GM18519 (cell line): ENCODE results near the gene EVI5.
"Not testable (repeated sequence)": the region's sequence is repeated elsewhere in the genome, so short reads cannot be mapped to it uniquely, and the experiment has no call there.

Experiments
- ATAC-seq: cut with Tn5 transposase; IDR thresholded peaks from one replicate; pipeline ENCODE4 v1.9.1; 2021; ENCODE audit warnings: mild to moderate bottlenecking, moderate library complexity; ENCODE audit not compliant: unreplicated experiment, low FRiP score

The EVI5 gene

DNA sequence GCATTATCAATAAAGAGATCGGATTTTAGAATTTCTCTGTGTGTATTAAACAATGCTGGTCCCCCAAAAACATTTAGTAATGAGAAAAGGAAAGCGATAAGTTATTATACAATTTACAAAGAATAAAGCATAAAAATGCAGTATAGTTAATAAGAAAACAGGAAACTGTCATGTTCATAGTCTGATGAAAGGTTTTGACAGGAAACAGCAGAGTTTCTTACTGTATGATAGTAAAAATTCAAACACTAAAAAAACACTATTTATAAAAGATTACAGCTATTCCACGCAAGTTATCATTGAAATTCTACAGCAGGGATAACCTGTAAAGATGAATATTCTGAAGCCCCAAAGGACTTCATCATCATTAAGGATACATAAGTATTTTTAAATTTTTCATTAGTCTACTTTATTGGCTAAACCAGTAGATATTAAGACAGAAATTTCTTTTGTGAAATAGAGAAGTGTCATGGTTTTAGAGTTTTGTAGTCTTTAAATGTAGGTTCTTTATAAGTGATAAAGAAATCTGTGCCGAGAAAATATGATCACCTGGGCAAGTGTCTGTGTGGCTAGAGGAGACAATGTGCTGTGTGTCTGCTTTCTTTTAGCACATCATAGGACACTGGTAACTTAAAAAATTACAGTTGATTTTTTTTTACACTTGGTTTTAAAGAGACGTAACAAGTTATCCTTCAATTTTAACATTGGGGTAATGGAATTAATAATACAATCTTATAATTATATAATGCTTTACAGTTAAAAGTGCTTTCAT lies 248.5 kb downstream of the EVI5 start:
- ATAC-seq: peak; percentile 12

DNA sequence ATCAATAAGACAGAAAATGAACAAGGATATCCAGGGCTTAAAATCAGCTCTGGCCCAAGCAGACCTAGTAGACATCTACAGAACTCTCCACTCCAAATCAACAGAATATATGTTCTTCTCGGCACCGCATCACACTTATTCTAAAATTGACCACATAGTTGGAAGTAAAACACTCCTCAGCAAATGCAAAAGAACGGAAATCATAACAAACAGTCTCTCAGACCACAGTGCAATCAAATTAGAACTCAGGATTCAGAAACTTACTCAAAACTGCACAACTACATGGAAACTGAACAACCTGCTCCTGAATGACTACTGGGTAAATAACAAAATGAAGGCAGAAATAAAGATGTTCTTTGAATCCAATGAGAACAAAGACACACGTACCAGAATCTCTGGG lies 252.5 kb downstream of the EVI5 start:
- not testable (repeated sequence) for ATAC-seq

DNA sequence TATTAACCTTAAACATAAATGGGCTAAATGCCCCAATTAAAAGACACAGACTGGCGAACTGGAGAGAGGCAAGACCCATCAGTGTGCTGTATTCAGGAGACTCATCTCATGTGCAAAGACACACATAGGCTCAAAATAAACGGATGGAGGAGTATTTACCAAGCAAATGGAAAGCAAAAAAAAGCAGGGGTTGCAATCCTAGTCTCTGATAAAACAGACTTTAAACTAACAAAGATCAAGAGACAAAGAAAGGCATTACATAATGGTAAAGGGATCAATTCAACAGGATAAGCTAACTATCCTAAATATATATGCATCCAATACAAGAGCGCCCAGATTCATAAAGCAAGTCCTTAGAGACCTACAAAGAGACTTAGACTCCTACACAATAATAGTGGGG lies 253.0 kb downstream of the EVI5 start:
- not testable (repeated sequence) for ATAC-seq

DNA sequence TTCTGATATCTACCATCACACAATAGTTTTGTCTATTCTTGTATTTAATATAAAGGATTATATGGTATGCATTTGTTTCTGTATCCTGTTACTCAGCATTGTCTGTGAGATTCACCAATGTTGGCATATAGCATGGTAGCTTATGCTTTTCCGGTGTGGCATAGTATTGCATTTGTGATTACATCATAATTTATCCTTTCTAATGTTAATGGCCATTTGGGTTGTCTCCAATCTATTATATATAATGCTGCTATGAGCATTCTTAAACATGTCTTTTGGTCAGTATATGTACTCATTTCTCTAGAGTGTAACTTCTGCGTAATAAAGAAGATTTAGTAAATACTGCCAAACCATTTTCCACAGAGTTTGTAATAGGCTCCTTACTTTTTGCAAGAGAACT lies 257.2 kb downstream of the EVI5 start:
- ATAC-seq: no peak

DNA sequence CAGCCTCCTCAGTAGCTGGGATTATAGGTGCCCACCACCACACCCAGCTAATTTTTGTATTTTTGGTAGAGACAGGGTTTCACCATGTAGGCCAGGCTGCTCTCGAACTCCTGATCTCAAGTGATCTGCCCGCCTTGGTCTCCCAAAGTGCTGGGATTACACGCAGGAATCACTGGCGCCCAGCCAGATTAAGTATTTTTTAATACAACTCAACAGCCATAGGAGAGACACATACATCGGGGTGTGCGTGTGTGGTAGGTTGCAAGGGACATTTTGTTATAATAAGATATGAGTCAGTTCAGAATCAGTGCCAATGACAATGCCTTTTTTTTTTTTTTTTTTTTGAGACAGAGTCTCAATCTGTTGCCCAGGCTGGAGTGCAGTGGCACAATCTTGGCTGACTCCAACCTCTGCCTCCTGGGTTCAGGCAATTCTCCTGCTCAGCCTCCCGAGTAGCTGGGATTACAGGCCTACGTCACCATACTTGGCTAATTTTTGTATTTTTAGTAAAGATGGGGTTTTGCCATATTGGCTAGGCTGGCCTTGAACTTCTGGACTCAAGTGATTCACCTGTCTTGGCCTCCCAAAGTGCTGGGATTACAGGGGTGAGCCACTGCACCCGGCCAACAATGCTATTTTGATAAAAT lies 259.8 kb downstream of the EVI5 start:
- not testable (repeated sequence) for ATAC-seq

DNA sequence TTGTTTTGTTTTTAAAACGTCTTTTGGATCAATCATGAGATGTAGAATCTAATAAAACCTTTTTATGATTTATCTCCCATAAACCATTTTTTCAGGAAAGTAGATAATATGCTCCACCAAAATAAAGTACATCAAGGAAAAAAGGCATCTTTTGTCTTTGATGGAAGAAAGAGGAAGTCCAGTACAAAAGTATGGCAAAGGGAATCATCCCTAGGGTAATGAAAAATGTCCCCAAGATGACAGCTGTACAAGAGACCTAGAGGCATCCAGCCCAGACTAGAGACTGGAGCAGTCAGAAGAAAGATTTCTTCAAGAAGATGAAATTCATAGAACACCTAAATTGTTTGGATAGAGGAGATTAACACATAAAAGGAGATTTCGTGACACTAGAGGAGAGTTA lies 265.9 kb downstream of the EVI5 start:
- ATAC-seq: no peak

DNA sequence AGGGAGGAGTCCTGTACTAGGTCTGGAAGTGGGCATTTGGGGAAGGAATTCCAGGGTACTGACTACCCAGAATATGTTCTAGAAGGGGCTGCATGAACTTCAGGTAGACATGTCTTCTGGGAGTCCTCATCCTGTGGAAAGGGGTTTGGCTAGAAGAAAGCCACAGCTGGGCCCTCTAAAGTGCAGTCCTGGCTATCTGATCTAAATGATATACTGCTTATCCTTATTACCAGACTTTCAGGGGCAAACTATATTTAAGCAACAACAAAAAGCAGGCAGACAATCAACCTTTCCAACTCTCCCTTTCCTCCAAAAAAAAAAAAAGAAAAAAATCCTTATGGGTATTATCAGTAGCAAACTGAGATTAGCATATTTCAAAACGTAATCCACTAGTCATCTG lies 268.3 kb downstream of the EVI5 start:
- ATAC-seq: no peak

DNA sequence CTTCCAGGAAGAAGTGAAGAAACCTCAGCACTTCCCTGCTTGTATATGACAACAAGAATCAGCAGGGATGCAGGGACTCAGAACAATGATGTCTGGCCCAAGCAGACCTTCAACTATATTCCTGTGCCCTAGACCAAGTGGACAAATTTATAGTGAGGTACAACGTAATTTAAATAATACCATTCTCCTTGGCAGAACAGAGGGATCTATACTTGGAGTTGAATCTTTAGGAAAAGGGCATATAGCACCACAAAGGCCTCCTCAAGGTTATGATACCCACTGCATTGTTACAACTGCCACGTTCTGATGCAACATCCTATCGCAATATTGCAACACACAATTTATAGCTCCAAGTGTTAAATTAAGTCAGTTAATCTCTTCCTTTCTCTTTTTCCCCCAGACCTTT lies 269.1 kb downstream of the EVI5 start:
- ATAC-seq: no peak

DNA sequence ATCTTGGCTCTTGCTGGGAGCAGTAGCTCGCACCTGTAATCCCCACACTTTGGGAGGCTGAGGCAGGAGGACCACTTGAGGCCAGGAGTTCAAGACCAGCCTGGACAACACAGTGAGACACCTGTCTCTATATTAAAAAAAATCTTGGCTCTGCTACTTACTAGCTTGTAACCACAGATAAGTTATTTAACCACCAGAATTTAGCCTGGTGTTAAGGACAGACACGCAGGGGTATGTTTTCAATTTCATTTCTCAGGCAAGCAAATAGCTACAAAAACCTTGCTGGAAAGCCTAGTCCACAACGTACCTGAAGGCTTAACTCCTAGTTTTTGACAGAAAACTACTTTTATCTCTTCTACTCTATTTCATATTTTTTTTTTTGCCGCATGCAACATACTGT lies 273.4 kb downstream of the EVI5 start:
- ATAC-seq: no peak

DNA sequence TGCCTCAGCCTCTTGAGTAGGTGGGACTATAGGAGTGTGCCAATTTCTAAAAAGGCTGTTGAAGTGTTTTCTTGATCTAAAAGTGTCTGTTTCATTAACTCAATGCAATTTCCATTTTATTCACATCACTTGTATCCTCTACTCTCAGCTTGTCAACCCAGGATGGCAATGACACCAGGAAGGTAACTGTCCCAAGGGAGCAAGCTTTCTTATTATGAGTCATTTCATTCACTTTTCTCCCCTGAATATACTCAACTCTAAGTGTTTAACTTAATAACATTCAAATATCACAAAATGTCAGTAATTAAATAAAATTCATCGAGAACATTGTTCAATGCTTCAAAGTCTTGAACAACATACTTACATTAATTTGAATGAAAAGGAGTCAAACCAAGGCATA lies 275.3 kb downstream of the EVI5 start:
- ATAC-seq: no peak

DNA sequence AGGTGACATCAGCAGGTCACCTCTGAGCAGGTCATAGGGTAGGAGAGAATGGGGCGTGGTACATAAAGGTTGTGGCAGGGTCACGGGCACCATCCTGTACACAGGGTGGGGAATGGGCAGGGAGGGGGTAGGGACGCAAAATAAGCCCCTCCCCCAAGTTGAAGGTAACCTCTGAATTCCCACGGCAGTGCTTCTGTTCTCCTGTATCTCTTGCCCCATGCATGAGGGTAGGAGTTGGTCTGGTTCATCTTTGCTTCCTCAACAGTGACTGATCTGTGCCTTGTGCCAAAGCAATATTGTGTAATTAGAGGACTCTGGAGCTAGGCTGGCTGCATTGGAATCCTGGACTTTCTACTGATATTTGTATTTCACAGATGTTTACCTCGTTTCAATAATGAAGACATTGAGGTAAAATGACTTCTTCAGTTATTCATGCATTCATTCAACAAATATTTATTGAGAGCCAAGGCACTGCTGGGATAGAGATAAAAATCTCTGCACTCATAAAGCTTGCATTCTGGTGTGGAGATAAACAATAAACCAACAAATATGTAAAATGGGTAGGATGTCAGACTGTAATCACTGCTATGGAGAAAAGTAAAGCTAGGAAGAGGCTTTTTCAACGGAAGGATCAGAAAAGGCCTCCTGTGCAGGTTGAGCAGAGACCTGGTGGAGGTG lies 279.8 kb downstream of the EVI5 start:
- no peak for ATAC-seq

DNA sequence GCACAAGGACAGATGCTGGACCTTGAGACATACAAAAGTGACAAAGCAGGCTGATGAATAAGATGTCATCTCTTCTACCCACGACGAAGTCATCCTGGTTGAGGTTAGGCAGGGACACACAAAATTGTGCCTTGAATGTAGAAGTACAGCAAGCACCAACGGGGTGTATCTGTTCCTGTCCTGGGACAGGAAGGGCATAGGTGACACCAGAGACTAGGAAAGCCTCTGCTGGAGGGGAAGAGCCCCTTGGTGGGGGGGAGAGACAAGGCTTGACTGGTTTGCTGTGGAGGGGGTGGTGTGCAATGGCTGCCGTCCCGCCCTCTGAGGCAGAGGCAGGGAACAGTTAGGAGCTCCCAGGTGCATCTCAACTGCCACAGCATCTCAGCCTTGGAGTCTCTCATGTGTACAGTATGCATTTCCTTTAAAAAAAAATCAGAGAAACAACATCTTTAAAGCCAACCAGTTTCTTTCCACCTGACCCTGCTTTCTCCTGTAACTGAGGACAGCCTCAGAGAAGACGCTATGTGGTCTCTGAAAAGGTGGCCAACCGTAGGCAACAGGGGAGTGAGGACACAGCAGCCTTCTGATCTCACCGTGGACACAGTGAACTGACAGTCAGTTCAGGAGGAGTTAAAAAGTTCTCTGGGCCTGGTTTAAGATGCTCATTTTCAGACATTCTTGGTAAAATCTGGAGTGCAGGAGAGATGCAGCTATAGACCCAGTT lies 280.5 kb downstream of the EVI5 start:
- no peak for ATAC-seq

DNA sequence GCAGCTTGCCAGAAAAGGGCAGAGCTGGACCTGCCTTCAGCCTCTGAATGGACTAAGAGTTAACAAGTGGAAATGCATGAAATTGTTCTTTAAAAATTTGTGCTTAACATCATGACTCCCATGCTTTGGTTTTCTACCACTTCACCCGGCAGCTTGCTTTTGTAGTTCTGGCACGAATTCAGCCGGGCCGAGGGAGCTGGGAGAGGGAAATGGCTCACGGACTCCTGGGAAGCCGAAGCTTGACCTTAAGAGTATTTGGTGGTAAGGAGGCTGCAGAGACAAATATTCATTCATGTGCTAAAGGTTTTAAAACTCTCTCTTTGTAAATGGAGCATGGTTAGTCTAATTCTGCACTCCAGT lies 281.0 kb downstream of the EVI5 start:
- no peak for ATAC-seq

DNA sequence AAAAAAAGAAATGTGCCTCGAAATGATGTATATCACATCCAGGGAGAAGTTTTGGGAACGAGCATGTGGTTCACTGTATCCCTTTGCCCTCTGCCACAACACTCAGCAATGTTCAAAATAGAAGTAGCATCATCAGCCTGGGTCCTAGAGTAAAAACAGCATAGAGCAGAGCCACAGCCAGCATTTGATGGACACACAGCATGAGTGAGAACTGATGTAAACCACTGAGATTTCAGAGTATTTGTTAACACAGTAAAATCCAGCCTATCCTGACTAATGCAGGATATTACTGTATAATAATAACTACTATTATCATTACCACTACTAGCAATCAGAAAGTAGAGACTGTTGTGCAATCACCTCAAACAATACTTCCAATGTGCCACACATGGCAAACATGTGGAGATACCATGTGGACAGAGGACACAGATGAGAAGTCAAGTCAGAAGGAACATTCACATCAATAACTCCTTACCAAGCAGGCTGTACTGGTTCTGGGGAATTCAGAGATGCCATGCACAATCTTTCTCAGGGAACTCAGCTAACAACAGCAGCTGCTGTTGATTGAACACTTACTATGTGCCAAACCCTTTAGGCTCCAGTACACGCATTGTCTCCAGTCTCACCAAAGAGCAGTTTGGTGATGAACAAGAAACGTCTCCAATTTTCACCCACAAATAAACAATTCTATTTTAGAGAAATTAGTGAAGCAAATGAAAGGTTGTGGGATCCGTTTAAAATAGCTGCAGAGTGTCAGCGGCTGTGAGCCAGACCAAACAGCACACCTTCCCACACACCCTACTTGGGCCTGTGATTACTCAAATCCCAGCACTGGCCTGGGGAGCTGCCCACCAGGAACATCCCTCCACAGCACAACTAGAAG lies 281.6 kb downstream of the EVI5 start:
- no peak for ATAC-seq

DNA sequence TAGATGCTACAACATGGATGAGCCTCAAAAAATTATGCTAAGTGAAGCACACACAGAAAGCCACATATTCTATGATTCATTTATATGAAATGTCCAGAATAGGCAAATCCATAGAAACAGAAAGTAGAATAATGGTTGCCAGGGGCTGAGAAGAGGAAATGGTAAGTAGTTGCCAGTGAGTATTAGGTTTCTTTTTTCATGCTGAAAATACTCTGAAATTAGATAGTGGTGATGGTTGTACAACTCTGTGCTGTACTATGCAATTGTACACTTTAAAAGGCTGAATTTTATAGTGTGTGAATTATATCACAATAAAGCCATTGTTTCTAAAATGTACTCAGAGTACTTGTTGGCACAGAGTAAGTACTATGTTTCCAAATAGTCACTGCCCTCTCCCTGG lies 282.7 kb downstream of the EVI5 start:
- ATAC-seq: peak; percentile 62

DNA sequence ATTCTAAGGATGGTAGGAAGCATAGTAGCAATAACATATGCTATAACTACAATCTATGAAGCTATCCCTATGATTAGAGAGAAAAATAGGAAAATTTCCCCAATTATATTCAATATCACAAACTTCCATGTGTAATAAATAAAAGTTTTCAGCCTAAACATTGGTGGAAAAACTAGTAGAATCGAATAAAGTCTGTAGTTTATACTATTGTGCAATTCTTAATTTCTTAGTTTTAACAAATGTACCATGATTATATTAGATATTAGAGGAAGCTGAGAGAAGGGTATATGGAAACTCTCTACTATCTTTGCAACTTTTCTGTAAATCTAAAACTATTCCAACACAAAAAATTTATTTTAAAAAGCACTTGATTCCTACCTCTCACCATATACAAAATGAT lies 284.4 kb downstream of the EVI5 start:
- ATAC-seq: no peak

DNA sequence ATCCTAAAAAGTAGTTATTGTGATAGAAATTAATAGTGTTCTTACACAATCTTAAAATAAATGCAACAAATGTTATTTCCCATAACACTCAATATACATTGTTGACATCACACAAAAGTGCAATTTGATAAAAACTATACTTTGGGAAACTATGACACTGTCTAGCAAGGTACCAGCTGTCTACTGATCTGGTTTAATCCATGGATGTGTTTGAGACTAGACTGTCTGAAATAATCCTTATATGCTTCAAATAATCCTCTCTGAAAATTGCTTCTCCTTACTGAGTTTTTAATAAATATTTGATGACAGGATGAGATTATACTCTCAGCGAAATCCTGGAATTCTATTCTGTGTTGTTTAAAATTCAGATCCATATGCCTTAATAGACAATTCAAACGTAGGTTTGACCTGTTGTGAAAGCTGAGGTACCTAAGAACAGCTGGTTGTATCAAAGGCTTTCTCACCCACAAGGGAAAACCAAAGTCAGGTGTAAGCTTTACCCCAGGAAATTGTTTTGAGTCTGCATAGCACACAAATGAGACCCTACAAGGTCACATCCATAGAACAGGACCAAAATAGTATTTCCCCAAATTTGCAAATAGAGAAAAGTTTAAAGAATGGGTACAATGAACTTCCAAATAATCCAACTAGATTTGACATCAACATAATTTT lies 289.4 kb downstream of the EVI5 start:
- ATAC-seq: no peak

DNA sequence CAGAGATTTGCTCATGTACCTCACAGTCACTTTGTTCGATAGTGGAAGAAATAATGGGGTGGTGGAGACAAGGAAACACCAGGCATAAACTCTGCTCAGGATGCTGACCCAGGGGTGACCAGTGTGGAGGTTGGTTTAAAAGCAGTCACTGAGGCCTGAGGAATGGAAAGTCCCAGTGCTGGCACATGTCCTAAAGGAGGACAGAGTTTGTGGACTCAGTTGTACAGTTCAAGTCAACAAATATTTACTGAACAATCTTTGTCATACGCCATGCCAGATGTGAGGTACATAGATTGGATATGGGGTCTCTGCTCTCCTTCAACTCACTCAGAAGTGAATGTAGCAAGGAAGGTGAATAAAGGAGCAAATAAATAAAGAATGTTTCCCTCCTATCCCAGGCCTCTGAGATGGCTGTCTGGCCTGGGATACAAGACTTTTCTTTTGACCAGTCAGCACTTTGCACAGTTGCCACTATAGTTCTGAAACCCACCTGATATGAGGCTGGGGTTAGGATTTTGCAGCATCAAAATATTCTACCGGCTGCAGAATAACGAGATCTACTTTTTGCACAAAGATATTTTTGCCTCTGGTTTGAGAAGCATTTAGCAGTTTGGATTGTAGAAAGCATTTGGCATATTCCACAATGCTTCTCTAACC lies 290.3 kb downstream of the EVI5 start:
- no peak for ATAC-seq

DNA sequence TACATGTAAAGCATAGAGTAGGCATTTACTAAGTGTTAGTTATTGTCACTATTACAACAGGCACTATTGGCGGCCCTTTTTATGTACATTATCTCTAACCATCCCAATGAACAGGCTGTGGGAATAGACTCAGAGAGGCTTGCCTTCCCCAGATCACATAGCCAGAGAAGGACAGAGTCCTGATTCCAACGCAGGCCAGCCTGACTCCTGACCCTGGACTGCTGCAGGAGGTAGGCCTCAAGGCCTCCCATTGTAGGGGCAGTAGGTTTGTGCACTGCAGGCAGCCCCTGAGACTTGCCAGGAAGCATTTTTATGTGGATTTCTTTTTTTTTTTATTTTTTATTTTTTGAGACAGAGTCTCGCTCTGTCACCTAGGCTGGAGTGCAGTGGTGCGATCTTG lies 291.8 kb downstream of the EVI5 start:
- no peak for ATAC-seq
